NCI-H345 treated with DMSO at 0.1 percent for 48 hours (cell line): ENCODE measurements around the gene DAB1.
"Not testable (repeated sequence)": the region's sequence is repeated elsewhere in the genome, so short reads cannot be mapped to it uniquely, and the experiment has no call there.

Source experiments
- DNase-seq: peaks from one replicate; lab custom pipeline; 2025; ENCODE audit not compliant: unreplicated experiment; lab: John Stamatoyannopoulos, UW

Gene DAB1

GRCh38 chr1:57089855-57090254 is 334.0 kb downstream of the DAB1 start:
- DNase-seq, result no peak

GRCh38 chr1:57089221-57089620 is 334.6 kb downstream of the DAB1 start:
- DNase-seq, result no peak

- DNase-seq, result no peak
Observed at GRCh38 chr1:57088653-57089052, 335.2 kb downstream of the DAB1 start.

- DNase-seq, result not testable (repeated sequence)
Observed at GRCh38 chr1:57087660-57088059, 336.2 kb downstream of the DAB1 start.

- no peak for DNase-seq
Observed at GRCh38 chr1:57086154-57086553, 337.7 kb downstream of the DAB1 start.

- no peak for DNase-seq
Observed at GRCh38 chr1:57084701-57085100, 339.2 kb downstream of the DAB1 start.

- DNase-seq, result no peak
Observed at GRCh38 chr1:57082711-57083439, 341.0 kb downstream of the DAB1 start.

- DNase-seq, result no peak
Observed at GRCh38 chr1:57079454-57080157, 344.3 kb downstream of the DAB1 start.

GRCh38 chr1:57072401-57073110 is 351.3 kb downstream of the DAB1 start:
- DNase-seq, result no peak

- DNase-seq, result no peak
Observed at GRCh38 chr1:57067863-57068262, 356.0 kb downstream of the DAB1 start.

GRCh38 chr1:57066980-57067610 is 356.8 kb downstream of the DAB1 start:
- no peak for DNase-seq

- DNase-seq, result no peak
Observed at GRCh38 chr1:57065442-57065841, 358.4 kb downstream of the DAB1 start.

GRCh38 chr1:57064379-57065140 is 359.3 kb downstream of the DAB1 start:
- no peak for DNase-seq

- no peak for DNase-seq
Observed at GRCh38 chr1:57063406-57064125, 360.3 kb downstream of the DAB1 start.

- no peak for DNase-seq
Observed at GRCh38 chr1:57061369-57061768, 362.5 kb downstream of the DAB1 start.

- no peak for DNase-seq
Observed at GRCh38 chr1:57060451-57060850, 363.4 kb downstream of the DAB1 start.

GRCh38 chr1:57058652-57059501 is 365.0 kb downstream of the DAB1 start:
- DNase-seq, result no peak

GRCh38 chr1:57048856-57049255 is 375.0 kb downstream of the DAB1 start:
- DNase-seq, result no peak

GRCh38 chr1:57046462-57046861 is 377.4 kb downstream of the DAB1 start:
- no peak for DNase-seq
